Fibroblast of skin of left quadriceps (primary cell): ENCODE measurements around the gene CES4A.
"Not testable (repeated sequence)": the region's sequence is repeated elsewhere in the genome, so short reads cannot be mapped to it uniquely, and the experiment has no call there.

Experiments
- DNase-seq, 2 experiments: peaks; one replicate each; pipeline ENCODE4 v3.0.0-alpha.2; 2013; ENCODE audit warnings: low read depth in 2 of 2

The CES4A gene

GRCh38 chr16:66988197-66988788 is at the start of gene CES4A:
Gene CES4A, plus strand, starts transcription at chr16:66988589. Its CDS starts 184 bp downstream, at chr16:66988773.
- no peak for DNase-seq

GRCh38 chr16:66939366-66939765 is 49.0 kb upstream of the CES4A start:
- no peak for DNase-seq

GRCh38 chr16:66940236-66940635 is 48.2 kb upstream of the CES4A start:
- no peak for DNase-seq

GRCh38 chr16:66942981-66943380 is 45.4 kb upstream of the CES4A start:
- no peak for DNase-seq

GRCh38 chr16:66943426-66944053 is 44.8 kb upstream of the CES4A start:
- no peak for DNase-seq

GRCh38 chr16:66944054-66944441 is 44.3 kb upstream of the CES4A start:
- DNase-seq, result no peak

GRCh38 chr16:66944971-66945370 is 43.4 kb upstream of the CES4A start:
- DNase-seq, result not testable (repeated sequence)

GRCh38 chr16:66945939-66946338 is 42.5 kb upstream of the CES4A start:
- no peak for DNase-seq

- DNase-seq, result no peak
Observed at GRCh38 chr16:66946541-66946940, 41.8 kb upstream of the CES4A start.

- no peak for DNase-seq
Observed at GRCh38 chr16:66946974-66947301, 41.5 kb upstream of the CES4A start.

GRCh38 chr16:66947302-66948065 is 40.9 kb upstream of the CES4A start:
- peak; percentile 55 to 60 for DNase-seq

GRCh38 chr16:66948134-66948836 is 40.1 kb upstream of the CES4A start:
- no peak for DNase-seq

GRCh38 chr16:66948837-66949225 is 39.6 kb upstream of the CES4A start:
- DNase-seq, result no peak

- no peak for DNase-seq
Observed at GRCh38 chr16:66949472-66949871, 38.9 kb upstream of the CES4A start.

- no peak for DNase-seq
Observed at GRCh38 chr16:66950437-66950836, 38.0 kb upstream of the CES4A start.

- DNase-seq, result no peak
Observed at GRCh38 chr16:66950971-66951790, 37.2 kb upstream of the CES4A start.

GRCh38 chr16:66952430-66953110 is 35.8 kb upstream of the CES4A start:
- no peak for DNase-seq

GRCh38 chr16:66953462-66954096 is 34.8 kb upstream of the CES4A start:
- DNase-seq, result no peak

GRCh38 chr16:66954097-66954659 is 34.2 kb upstream of the CES4A start:
- peak; percentile 42 to 49 for DNase-seq
